Bladder microvascular endothelial cell (primary cell): ENCODE results near the gene EXOC6. TPM values are rescaled to one million over a fixed set of nuclear protein-coding genes. Genes with fewer than 3 reads are reported as not detected.

Experiments
- total RNA-seq: library from RNA; depleted of rRNA; stranded (reverse); fragments of >200 nt; gene quantifications from 2 replicates; pipeline ENCODE4 v1.2.3, GENCODE V29; 2014

EXOC6 gene, protein sequence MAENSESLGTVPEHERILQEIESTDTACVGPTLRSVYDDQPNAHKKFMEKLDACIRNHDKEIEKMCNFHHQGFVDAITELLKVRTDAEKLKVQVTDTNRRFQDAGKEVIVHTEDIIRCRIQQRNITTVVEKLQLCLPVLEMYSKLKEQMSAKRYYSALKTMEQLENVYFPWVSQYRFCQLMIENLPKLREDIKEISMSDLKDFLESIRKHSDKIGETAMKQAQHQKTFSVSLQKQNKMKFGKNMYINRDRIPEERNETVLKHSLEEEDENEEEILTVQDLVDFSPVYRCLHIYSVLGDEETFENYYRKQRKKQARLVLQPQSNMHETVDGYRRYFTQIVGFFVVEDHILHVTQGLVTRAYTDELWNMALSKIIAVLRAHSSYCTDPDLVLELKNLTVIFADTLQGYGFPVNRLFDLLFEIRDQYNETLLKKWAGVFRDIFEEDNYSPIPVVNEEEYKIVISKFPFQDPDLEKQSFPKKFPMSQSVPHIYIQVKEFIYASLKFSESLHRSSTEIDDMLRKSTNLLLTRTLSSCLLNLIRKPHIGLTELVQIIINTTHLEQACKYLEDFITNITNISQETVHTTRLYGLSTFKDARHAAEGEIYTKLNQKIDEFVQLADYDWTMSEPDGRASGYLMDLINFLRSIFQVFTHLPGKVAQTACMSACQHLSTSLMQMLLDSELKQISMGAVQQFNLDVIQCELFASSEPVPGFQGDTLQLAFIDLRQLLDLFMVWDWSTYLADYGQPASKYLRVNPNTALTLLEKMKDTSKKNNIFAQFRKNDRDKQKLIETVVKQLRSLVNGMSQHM
- 178 and 432 TPM in 2 replicates for total RNA-seq

DNA sequence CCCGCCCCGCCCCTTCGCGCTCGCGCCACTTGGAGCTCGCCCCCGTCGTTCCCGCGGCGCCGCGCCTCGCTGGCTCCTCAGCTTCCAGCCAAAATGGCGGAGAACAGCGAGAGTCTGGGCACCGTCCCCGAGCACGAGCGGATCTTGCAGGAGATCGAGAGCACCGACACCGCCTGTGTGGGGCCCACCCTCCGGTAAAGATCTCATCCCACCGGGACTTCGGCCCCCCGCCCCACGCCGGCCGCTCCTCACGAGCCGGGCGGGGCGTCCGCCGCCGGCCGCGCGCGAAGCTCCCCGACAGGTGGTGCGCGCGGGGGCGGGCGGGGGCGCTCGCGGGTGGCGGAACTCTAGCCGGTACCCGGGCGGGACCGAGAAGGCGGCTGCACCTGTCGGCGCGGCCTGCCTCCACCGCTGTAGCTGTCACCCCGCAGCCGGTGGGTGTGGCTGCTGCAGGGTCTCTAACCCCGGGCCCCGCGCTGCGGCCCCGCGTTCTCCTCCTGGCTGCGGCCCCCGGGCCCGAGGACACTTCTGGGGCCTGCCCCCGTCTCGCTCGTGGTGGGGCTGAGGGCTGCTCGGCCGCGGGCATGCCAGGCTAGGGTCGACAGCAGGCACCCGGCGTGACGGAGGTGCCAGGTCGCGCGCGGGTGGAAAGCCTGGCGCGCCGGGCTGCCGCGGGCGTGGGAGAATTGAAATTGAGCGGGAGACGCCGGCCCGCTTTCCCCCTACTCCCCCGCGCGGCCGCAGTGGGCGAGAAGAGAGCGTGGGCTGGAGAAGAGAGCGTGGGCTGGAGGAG, at the start of gene EXOC6:
EXOC6 (plus strand) TSS at position 80 of the 793 bp plus-strand sequence; CDS start at position 94, 14 bp downstream.

DNA sequence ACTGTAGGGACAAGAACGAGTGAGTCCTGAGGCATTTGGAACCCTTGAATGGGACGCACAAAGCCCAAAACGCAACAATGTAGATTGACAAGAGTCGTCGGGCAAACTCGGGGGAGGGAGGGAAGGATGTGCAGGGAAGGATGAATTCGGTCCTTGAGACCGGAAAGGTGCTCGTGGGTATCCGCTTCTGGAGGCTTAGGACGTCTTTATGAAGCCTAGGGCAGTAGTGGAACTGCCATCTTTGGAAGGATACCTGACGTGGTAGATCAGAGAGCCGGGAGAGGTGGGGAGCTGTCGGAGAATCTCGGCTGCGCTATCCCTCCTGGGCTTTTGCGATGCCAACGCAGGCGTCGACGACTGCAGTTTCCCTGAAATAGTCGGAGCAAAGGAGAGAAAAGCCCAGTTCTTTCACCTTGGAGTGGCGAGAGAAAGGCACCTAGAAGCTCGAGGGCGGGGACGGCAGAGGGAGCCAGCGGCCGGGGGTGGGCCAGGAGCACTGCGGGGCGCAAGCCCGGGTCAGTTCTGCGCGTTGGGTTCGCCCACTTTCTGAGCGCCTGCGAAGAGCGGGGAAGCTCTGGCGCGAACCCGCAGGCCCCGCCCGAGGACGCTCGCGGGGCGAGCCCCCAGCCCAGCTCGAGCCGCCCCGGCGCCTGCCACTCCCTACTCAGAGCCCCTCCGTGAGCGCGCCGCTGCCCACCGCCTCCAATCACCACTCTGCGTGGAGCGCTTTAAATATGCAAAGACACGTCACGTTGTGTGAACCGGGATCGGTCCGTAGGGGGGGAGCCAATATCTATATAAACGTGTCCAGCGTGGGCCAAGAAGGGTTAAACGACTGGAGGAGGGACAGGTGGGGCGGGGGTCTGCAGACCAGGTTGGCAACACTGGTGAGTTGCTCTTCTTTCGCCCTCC, 211.9 kb downstream of the EXOC6 start, which contains the start of gene CYP26C1:
CYP26C1 (plus strand) TSS at position 824 of the 912 bp plus-strand sequence. CDS start 466 bp downstream, outside the sequence.

DNA sequence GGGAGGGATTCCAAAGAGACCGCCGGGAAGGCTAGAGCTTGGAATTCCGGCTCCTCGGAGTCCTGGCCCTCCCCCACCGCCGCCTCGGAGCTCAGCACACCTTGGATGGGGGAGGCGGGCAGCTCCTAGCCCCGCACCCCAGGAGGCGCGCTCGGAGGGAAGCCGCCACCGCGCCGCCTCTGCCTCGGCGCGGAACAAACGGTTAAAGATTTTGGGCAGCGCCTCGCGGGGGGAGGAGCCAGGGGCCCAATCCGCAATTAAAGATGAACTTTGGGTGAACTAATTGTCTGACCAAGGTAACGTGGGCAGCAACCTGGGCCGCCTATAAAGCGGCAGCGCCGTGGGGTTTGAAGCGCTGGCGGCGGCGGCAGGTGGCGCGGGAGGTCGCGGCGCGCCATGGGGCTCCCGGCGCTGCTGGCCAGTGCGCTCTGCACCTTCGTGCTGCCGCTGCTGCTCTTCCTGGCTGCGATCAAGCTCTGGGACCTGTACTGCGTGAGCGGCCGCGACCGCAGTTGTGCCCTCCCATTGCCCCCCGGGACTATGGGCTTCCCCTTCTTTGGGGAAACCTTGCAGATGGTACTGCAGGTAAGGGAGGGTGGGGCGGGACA, 225.3 kb downstream of the EXOC6 start, which contains the start of gene CYP26A1:
CYP26A1 (plus strand) TSS at position 355 of the 608 bp plus-strand sequence; CDS start at position 397, 42 bp downstream.

Other genes starting within 250 kb of the EXOC6 start
- gene HHEX, start 158.6 kb upstream of the EXOC6 start, total RNA-seq: 36.6 and 66.4 TPM in 2 replicates
- 1.1 and 2.1 TPM in 2 replicates for gene CYP26C1, start 212.3 kb downstream of the EXOC6 start, total RNA-seq
- 0.65 and 1.9 TPM in 2 replicates for gene CYP26A1, start 225.4 kb downstream of the EXOC6 start, total RNA-seq